ENCODE results near the gene LRP3.
A peak's percentile ranks its signal among the peaks of the same experiment; 100 is the strongest.

LRP3 gene

DNA sequence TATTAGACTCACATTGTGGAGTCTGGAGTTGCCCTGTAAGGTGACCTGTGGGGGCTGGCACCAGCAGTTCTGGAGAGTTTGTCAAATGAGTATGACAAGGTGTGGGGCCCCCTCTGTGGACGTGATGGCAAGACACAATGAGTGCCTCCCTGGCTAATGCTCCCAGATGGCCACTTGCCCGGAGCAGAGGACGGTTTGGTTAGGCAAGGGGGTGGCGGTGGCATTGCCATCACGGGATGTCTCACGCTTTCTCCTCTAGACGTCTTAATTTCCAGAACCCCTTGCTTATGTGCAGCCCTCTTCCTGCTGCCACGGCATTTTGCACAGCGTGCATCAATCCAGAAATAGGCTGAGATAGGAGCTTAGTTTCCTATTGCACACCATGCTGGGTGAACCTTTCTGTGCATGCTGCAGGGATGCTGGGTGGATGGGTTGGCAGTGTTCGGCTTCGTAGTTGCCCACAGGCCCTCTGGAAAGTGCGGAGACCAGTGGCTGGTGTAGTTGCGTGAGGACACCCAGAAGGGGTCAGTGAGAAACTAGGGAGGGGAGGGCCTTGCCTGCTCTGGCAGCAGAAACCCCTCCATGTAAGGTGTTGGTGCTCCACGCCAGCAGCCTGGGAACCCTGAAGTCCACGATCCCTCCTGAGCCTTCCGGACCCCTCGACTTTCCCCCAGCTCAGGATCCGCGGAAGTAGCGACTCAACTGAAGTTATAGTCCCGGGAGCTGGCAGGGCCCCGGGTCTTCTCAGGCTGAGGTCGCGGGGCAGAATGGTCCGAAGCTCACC lies 18.1 kb upstream of the LRP3 start:
- Histone ChIP-seq H2AFZ (ENCODE audit: low read length) (no peak overlapping the region), H3K79me2 (ENCODE audit: insufficient read depth, low read length) (no peaks in the 10 kb centered on the region), H3K27ac (ENCODE audit: low read depth, low read length, poor library complexity, severe bottlenecking) (no peak overlapping the region), H3K36me3 (ENCODE audit: insufficient read depth, low read length) (no peaks in the 10 kb centered on the region), H4K20me1 (ENCODE audit: insufficient read depth, low read length) (no peaks in the 10 kb centered on the region), H3K9ac (ENCODE audit: low read length) (peak overlapping the region; percentile 84), H3K4me2 (ENCODE audit: low read length) (peak overlapping the region; percentile 92), H3K9me2 (ENCODE audit: low read depth, low read length) (no peaks in the 10 kb centered on the region), H3K27me3 (ENCODE audit: insufficient read depth, low read length) (no peaks in the 10 kb centered on the region), H3K4me1 (ENCODE audit: insufficient read depth, low read length, severe bottlenecking) (peaks cover 19% of the 10 kb centered on the region), H3F3A (ENCODE audit: insufficient read depth, low read length) (peaks cover 3% of the 10 kb centered on the region; the same call in 1 of the 2 replicates), H3K4me3 (ENCODE audit: low read depth, low read length, poor library complexity, severe bottlenecking) (peak overlapping the region; percentile 80), H3K9me3 (ENCODE audit: low read length) (no peaks in the 10 kb centered on the region)
- no peak for TF ChIP-seq EZH2 (IDR thresholded peaks at IDR 0.05; ENCODE audit: borderline replicate concordance, low read length)
- TF ChIP-seq, protein P1, sequence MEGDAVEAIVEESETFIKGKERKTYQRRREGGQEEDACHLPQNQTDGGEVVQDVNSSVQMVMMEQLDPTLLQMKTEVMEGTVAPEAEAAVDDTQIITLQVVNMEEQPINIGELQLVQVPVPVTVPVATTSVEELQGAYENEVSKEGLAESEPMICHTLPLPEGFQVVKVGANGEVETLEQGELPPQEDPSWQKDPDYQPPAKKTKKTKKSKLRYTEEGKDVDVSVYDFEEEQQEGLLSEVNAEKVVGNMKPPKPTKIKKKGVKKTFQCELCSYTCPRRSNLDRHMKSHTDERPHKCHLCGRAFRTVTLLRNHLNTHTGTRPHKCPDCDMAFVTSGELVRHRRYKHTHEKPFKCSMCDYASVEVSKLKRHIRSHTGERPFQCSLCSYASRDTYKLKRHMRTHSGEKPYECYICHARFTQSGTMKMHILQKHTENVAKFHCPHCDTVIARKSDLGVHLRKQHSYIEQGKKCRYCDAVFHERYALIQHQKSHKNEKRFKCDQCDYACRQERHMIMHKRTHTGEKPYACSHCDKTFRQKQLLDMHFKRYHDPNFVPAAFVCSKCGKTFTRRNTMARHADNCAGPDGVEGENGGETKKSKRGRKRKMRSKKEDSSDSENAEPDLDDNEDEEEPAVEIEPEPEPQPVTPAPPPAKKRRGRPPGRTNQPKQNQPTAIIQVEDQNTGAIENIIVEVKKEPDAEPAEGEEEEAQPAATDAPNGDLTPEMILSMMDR (IDR thresholded peaks at IDR 0.05; ENCODE audit: low read length): no peak

DNA sequence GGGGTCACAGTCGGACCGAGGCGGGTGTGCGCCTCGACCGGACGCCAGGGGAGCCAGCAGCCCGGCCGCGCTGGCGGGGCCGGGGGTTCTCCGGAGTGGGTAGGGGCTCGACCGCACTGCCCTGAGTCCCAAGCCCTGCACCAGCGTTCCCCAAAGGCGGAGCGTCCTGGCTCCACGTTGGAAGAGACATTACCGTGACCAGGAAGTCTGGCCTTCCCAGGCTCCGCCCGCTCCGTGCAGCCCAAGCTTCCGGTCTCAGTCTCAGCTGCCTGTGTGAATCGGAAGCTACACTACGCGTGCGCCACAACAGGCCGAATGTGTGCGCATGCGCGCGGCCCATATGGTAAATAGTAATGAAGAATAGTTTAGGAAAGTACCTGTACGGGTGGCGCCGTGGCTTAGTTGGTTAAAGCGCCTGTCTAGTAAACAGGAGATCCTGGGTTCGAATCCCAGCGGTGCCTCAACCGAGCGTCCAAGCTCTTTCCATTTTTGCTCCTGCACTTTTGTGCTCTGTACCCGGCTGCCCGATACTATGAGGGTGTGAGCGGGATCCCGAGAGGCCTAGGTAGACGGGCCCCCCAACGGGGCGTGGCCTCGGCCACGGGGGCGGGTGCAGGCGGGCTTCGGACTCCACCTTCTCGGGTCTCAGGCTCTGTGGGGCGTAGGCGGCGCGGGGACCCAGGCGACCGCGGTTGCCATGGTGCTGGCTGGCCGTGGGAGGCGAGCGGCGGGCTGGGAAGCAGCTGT lies 17.3 kb upstream of the LRP3 start:
- TF ChIP-seq EZH2 (IDR thresholded peaks at IDR 0.05; ENCODE audit: borderline replicate concordance, low read length): no peak
- TF ChIP-seq, protein P1 (IDR thresholded peaks at IDR 0.05; ENCODE audit: low read length): 0 out of 2 replicates have a peak, but pooled peaks have one; percentile 8
- H3K27me3 ChIP-seq (ENCODE audit: insufficient read depth, low read length): no peaks in the 10 kb centered on the region
- no peaks in the 10 kb centered on the region for H3K9me2 ChIP-seq (ENCODE audit: low read depth, low read length)
- H3K79me2 ChIP-seq (ENCODE audit: insufficient read depth, low read length): no peaks in the 10 kb centered on the region
- H2AFZ ChIP-seq (ENCODE audit: low read length): no peak overlapping the region
- H3K36me3 ChIP-seq (ENCODE audit: insufficient read depth, low read length): no peaks in the 10 kb centered on the region
- H3K4me1 ChIP-seq (ENCODE audit: insufficient read depth, low read length, severe bottlenecking): peaks cover 19% of the 10 kb centered on the region
- H3K27ac ChIP-seq (ENCODE audit: low read depth, low read length, poor library complexity, severe bottlenecking): peak overlapping the region; percentile 5
- H4K20me1 ChIP-seq (ENCODE audit: insufficient read depth, low read length): no peaks in the 10 kb centered on the region
- H3K4me3 ChIP-seq (ENCODE audit: low read depth, low read length, poor library complexity, severe bottlenecking): peak overlapping the region; percentile 80
- H3K9me3 ChIP-seq (ENCODE audit: low read length): no peaks in the 10 kb centered on the region
- peaks cover 3% of the 10 kb centered on the region; the same call in 1 of the 2 replicates for H3F3A ChIP-seq (ENCODE audit: insufficient read depth, low read length)
- H3K9ac ChIP-seq (ENCODE audit: low read length): peak overlapping the region; percentile 84
- H3K4me2 ChIP-seq (ENCODE audit: low read length): peak overlapping the region; percentile 92

DNA sequence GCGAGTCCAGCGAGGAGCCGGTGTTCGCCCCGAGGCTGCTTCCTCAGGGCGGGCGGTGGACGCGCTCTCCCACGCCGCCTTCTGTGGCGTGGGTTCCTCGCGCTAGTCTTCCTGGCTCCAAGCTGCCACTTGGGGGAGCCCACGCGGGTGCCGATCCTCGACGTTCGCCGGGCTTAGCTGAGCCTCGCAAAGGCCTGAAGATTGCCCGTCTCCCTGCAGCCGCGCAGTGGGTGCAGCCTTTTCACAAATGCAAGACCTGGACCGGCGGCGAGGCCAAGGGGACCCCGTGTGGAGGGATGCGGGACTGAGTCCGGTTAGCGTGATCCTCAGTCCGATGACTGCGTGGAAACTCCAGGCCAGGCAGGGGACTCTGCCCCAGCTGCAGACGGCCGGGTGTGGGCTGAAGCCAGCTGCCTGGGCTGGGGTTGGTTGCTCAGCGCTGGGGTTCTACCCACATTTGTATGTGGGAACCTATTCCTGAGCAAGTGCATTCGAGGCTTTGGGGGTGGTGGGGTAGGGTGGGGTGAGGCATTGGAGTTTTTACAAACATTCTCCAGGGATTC lies 16.6 kb upstream of the LRP3 start:
- H3K9me2 ChIP-seq (ENCODE audit: low read depth, low read length): no peaks in the 10 kb centered on the region
- H3K4me1 ChIP-seq (ENCODE audit: insufficient read depth, low read length, severe bottlenecking): peaks cover 19% of the 10 kb centered on the region
- H3K9ac ChIP-seq (ENCODE audit: low read length): peak overlapping the region; percentile 38; the same call in 1 of the 2 replicates
- TF ChIP-seq, protein P1 (IDR thresholded peaks at IDR 0.05; ENCODE audit: low read length): peak; percentile 48; the same call in 1 of the 2 replicates
- no peak for TF ChIP-seq EZH2 (IDR thresholded peaks at IDR 0.05; ENCODE audit: borderline replicate concordance, low read length)
- no peaks in the 10 kb centered on the region for H3K27me3 ChIP-seq (ENCODE audit: insufficient read depth, low read length)
- H3K36me3 ChIP-seq (ENCODE audit: insufficient read depth, low read length): no peaks in the 10 kb centered on the region
- no peak overlapping the region for H3K27ac ChIP-seq (ENCODE audit: low read depth, low read length, poor library complexity, severe bottlenecking)
- H3F3A ChIP-seq (ENCODE audit: insufficient read depth, low read length): peaks cover 3% of the 10 kb centered on the region; the same call in 1 of the 2 replicates
- H4K20me1 ChIP-seq (ENCODE audit: insufficient read depth, low read length): no peaks in the 10 kb centered on the region
- H2AFZ ChIP-seq (ENCODE audit: low read length): no peak overlapping the region
- no peaks in the 10 kb centered on the region for H3K9me3 ChIP-seq (ENCODE audit: low read length)
- peak overlapping the region; percentile 80 for H3K4me3 ChIP-seq (ENCODE audit: low read depth, low read length, poor library complexity, severe bottlenecking)
- peak overlapping the region; percentile 78 for H3K4me2 ChIP-seq (ENCODE audit: low read length)
- H3K79me2 ChIP-seq (ENCODE audit: insufficient read depth, low read length): no peaks in the 10 kb centered on the region
